ENCODE measurements around the gene PELO.

GRCh38 chr5:52810426-52810825, 22.7 kb downstream of the PELO start:
- no peak for TF ChIP-seq CTCF (IDR thresholded peaks at IDR 0.05)
- TF ChIP-seq SIN3A (IDR thresholded peaks at IDR 0.05; ENCODE audit: borderline replicate concordance, insufficient read depth, low read depth, low read length) = no peak
- no peak for TF ChIP-seq REST (IDR thresholded peaks at IDR 0.05; ENCODE audit: insufficient read depth in 1 of 2, low read depth in 2 of 2, low read length in 1 of 2)
- TF ChIP-seq POLR2AphosphoS5 (IDR thresholded peaks at IDR 0.05; ENCODE audit: low read depth, low read length) = no peak
- TF ChIP-seq TCF7L2 (IDR thresholded peaks at IDR 0.05; ENCODE audit: low read depth, low read length) = no peak
